ENCODE data around the gene PLA2G6.

- TF ChIP-seq POLR2AphosphoS5 (IDR thresholded peaks at IDR 0.05; ENCODE audit: low read depth, low read length) = no peak
- TF ChIP-seq POLR2A (IDR thresholded peaks at IDR 0.05; ENCODE audit: control extremely low read depth in 1 of 2, low read depth in 2 of 2, low read length in 2 of 2) = no peak
- TF ChIP-seq EP300 (IDR thresholded peaks at IDR 0.05; ENCODE audit: borderline replicate concordance in 1 of 2, low read depth in 2 of 2, low read length in 2 of 2) = no peak
- peak; percentile 11; the same call in 1 of the 2 replicates for TF ChIP-seq USF2 (IDR thresholded peaks at IDR 0.05; ENCODE audit: low read length)
- TF ChIP-seq GABPA (IDR thresholded peaks at IDR 0.05; ENCODE audit: borderline replicate concordance, insufficient read depth, low read length) = no peak
- no peak for TF ChIP-seq MAFK (IDR thresholded peaks at IDR 0.05; ENCODE audit: low read depth, low read length)
Measured at GRCh38 chr22:38180841-38181452, 683 bp downstream of the PLA2G6 start.
